ENCODE results near the gene ATXN1. TPM values are rescaled to one million over a fixed set of nuclear protein-coding genes. Genes with fewer than 3 reads are reported as not detected.

Gene ATXN1
- total and polyA plus RNA-seq, 7 donors, result 1.3 to 50.9 (median 21.6) TPM

DNA sequence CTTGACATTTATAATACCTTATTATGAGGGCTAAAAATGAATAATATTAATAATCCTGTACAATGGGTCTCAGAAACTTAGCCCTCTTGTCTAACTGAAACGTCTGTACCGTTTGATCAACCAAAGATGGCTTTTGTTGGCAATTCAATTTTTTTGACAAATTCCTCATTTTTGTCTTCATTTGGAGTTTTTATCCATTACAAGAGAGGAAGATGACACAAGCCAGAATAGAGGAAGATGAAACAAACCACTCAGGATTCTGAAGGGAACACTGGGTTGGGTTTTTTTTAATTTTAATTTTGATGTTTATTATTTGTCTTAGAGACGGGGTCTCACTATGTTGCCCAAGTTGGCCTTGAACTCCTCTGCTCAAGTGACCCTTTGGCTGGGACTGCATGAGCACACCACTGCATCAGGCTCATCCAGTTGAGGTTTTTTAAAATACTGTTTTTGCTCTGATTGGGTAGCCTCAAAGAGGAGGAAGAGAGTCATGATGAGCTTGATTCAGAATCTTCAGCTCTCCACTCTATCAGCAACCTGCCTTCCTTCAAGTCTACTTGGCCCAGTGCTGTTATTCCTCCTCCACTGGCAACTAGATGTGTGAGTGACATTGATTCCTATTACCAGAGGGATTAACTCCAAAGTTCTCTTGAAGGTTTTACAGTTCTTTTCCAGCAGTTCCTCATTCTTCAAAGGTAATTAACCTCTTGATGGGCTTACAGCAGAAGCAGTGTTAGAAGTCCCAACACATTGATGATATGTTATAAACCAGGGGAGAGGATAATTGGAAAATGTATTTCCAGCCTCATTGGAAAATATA, 71.3 kb downstream of the ATXN1 start:
- Histone ChIP-seq H3K27ac (peak overlapping the region; percentile 17), H3K36me3 (ENCODE audit: insufficient read depth in 1 of 2, low read depth in 1 of 2) (no peaks in the 10 kb centered on the region), H3K27me3 (ENCODE audit: insufficient read depth in 3 of 3, low read length in 2 of 3) (no peaks in the 10 kb centered on the region), H3K4me1 (peaks cover 39% of the 10 kb centered on the region), H3K4me3 (no peak overlapping the region), H3K9me3 (no peaks in the 10 kb centered on the region)
- ATAC-seq (peak in 1 of 4 donors; percentile 42), DNase-seq (no peak)
- intact Hi-C loops (cut with DNase I), result loop anchor here in 1 of 2 donors (5.0 kb wide), 1 partner anchor 57 kb away; no protein-coding TSS in a partner anchor
- TF ChIP-seq, protein P1, sequence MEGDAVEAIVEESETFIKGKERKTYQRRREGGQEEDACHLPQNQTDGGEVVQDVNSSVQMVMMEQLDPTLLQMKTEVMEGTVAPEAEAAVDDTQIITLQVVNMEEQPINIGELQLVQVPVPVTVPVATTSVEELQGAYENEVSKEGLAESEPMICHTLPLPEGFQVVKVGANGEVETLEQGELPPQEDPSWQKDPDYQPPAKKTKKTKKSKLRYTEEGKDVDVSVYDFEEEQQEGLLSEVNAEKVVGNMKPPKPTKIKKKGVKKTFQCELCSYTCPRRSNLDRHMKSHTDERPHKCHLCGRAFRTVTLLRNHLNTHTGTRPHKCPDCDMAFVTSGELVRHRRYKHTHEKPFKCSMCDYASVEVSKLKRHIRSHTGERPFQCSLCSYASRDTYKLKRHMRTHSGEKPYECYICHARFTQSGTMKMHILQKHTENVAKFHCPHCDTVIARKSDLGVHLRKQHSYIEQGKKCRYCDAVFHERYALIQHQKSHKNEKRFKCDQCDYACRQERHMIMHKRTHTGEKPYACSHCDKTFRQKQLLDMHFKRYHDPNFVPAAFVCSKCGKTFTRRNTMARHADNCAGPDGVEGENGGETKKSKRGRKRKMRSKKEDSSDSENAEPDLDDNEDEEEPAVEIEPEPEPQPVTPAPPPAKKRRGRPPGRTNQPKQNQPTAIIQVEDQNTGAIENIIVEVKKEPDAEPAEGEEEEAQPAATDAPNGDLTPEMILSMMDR (IDR thresholded peaks at IDR 0.05), result no peak
- WGBS, 3 donors, result 84 to 92% (median 91%) methylated on average over 3 of the region's 3 CpGs

DNA sequence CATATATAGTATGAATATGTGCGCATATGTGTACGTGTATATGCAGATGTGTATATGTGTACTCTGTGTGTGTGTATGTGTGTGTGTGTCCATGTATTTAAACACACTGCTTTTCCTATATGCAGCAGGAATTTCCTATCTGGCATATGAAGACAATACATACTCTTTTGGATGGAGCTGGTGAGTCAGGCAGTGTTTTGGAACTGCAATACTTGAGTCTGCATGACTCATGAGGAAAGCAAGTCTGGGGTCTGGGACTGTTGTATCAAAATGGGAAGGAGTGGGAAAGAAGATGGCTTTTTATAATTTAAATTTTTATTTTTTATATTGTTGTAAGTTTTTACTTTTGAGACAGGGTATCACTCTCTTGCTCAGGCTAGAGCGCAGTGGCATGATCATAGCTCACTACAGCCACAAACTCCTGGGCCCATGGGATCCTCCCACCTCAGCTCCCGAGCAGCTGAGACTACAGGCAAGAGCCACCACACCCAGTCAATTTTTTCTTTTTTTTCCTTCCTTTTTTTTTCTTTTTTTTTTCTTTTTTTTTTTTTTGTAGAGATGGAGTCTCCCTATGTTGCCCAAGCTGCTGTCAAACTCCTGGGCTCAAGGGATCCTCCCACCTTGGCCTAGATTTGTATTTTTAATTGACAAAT, 72.2 kb downstream of the ATXN1 start:
- Histone ChIP-seq H3K36me3 (ENCODE audit: insufficient read depth in 1 of 2, low read depth in 1 of 2) (no peaks in the 10 kb centered on the region), H3K4me1 (peaks cover 48% of the 10 kb centered on the region), H3K4me3 (no peak overlapping the region), H3K9me3 (no peaks in the 10 kb centered on the region), H3K27ac (peak overlapping the region; percentile 5), H3K27me3 (ENCODE audit: insufficient read depth in 3 of 3, low read length in 2 of 3) (no peaks in the 10 kb centered on the region)
- TF ChIP-seq, protein P1 (IDR thresholded peaks at IDR 0.05), result no peak
- DNase-seq, result no peak
- ATAC-seq, result peak; percentile 36 to 66 (median 62)
- intact Hi-C loops (cut with DNase I), result loop anchor here in 1 of 2 donors (5.0 kb wide), 1 partner anchor 58 kb away; no protein-coding TSS in a partner anchor
- 91 to 95% (median 94%) methylated on average over 4 of the region's 4 CpGs for WGBS, 3 donors

DNA sequence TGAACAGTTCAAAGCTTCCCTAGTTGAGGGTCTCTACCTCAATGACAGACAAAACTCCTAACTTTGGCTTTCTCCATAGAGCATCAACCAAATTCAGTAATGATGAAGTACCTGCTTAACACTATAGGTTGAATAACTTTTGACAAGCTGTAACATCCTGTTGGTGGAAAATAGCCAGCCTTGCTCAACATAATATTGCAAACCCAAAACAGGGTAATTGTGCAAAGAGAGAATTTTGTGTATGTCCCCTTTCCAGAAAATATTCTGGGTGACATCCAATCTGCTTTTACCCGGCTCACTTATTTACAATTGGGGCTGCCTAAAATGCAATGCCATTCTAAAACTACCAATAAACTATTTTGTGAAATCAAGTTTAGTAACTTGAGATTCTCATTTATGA, 72.8 kb downstream of the ATXN1 start:
- Histone ChIP-seq H3K9me3 (no peaks in the 10 kb centered on the region), H3K27me3 (ENCODE audit: insufficient read depth in 3 of 3, low read length in 2 of 3) (no peaks in the 10 kb centered on the region), H3K4me3 (no peak overlapping the region), H3K27ac (peak overlapping the region; percentile 19), H3K36me3 (ENCODE audit: insufficient read depth in 1 of 2, low read depth in 1 of 2) (no peaks in the 10 kb centered on the region), H3K4me1 (peaks cover 55% of the 10 kb centered on the region)
- no peak for ATAC-seq
- 84 to 86% (median 85%) methylated on average over 1 of the region's 1 CpG for WGBS, 3 donors
- intact Hi-C loops (cut with DNase I), result loop anchor here in 1 of 2 donors (5.0 kb wide), 1 partner anchor 59 kb away; no protein-coding TSS in a partner anchor
- TF ChIP-seq, protein P1 (IDR thresholded peaks at IDR 0.05), result no peak
- DNase-seq, result no peak

DNA sequence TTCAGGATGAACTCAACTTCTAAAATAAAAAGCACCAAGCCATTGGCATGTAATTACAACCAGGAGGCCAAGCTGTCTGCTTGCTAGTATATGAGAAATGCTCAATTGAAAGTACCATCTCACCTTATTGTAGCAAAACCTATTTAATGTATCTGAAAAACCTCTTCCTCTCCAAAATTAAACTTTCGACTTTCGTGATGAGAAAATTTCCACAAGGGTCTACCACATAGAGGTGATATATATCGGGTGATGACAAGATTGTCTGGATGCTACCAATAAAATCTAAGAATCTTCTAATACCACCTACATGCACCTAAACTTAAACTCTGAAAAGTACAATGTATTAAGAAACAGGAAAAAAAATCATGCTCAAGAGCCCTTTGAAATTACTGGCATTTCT, 74.2 kb downstream of the ATXN1 start:
- peak overlapping the region; percentile 43 for H3K27ac ChIP-seq
- H3K4me3 ChIP-seq, result peak overlapping the region; percentile 29
- H3K27me3 ChIP-seq (ENCODE audit: insufficient read depth in 3 of 3, low read length in 2 of 3), result no peaks in the 10 kb centered on the region
- H3K36me3 ChIP-seq (ENCODE audit: insufficient read depth in 1 of 2, low read depth in 1 of 2), result no peaks in the 10 kb centered on the region
- TF ChIP-seq, protein P1 (IDR thresholded peaks at IDR 0.05), result no peak
- DNase-seq, result no peak
- 92 to 99% (median 95%) methylated on average over 3 of the region's 3 CpGs for WGBS, 3 donors
- H3K9me3 ChIP-seq, result no peaks in the 10 kb centered on the region
- no peak for ATAC-seq
- intact Hi-C loops (cut with DNase I), result loop anchor here in 1 of 2 donors (5.0 kb wide), 1 partner anchor 60 kb away; no protein-coding TSS in a partner anchor
- peaks cover 59% of the 10 kb centered on the region for H3K4me1 ChIP-seq

Measured in psoas muscle (tissue), 8 donors.